Endothelial cell of umbilical vein (primary cell): ENCODE measurements around the gene CPEB2. TPM values are rescaled to one million over a fixed set of nuclear protein-coding genes. Genes with fewer than 3 reads are reported as not detected.

Source experiments
- BruUV-seq: library from RNA; stranded (reverse); fragments of 400-500 nt; replicated peaks from 2 replicates; lab custom pipeline; 2021; lab: Mats Ljungman, UMichigan
- CTCF ChIA-PET: fragments of 300-600, 350-600 bp; sonication (Branson Sonifier 250); formaldehyde crosslinking; loops from one replicate; lab custom pipeline; 2021; ENCODE audit warnings: antibody characterized with exemption, inconsistent platforms; lab: Charles Lee
- POLR2A ChIA-PET: fragments of 300-600, 350-600 bp; sonication (Branson Sonifier 250); formaldehyde crosslinking; loops from one replicate; lab custom pipeline; 2021; ENCODE audit warnings: antibody characterized with exemption, inconsistent platforms; lab: Charles Lee
- DNase-seq: peaks from one replicate; pipeline ENCODE4 v3.0.0-alpha.2; 2011; ENCODE audit warnings: low read depth, low spot score
- FAIRE-seq: peaks from 2 replicates; lab custom pipeline; 2011; peaks lifted over from hg19 to GRCh38; lab: Jason Lieb, UNC
- H2AFZ ChIP-seq: 2 replicates; pipeline ENCODE4 v1.6.0; 2012; ENCODE audit warnings: low read depth, low read length, control low read depth, inconsistent platforms
- H3K27ac ChIP-seq: 2 replicates; pipeline ENCODE4 v1.5.1; 2011; ENCODE audit warnings: low read depth, mild to moderate bottlenecking, control low read depth, low read length, moderate library complexity; ENCODE audit not compliant: insufficient read depth
- H3K27me3 ChIP-seq, 2 experiments: 2 replicates each; pipeline versions ENCODE4 v1.6.0 to v1.6.1; 2011; ENCODE audit warnings: low read length in 2 of 2, mixed read lengths in 1 of 2; ENCODE audit not compliant: control insufficient read depth in 2 of 2, insufficient read depth in 2 of 2
- H3K36me3 ChIP-seq, 2 experiments: 2 replicates in 1 of 2; 3 replicates in 1 of 2; pipeline ENCODE4 v1.5.1; 2011; ENCODE audit warnings: low read length in 2 of 2, mild to moderate bottlenecking in 1 of 2, moderate library complexity in 1 of 2; ENCODE audit not compliant: control insufficient read depth in 2 of 2, insufficient read depth in 2 of 2; ENCODE audit errors: extremely low read depth in 1 of 2
- H3K4me1 ChIP-seq: 3 replicates; pipeline ENCODE4 v1.5.1; 2011; ENCODE audit warnings: mild to moderate bottlenecking, low read length; ENCODE audit not compliant: control insufficient read depth, insufficient read depth; ENCODE audit errors: extremely low read depth
- H3K4me2 ChIP-seq: 2 replicates; pipeline ENCODE4 v1.6.1; 2011; ENCODE audit warnings: low read length, control low read depth, mixed read lengths; ENCODE audit not compliant: insufficient read depth
- H3K4me3 ChIP-seq, 3 experiments: fragments of 200-600 bp in 1 of 3; sonication (generic), shearing (Covaris generic) in 1 of 3; replicated peaks in 1 of 3; 2 replicates each; pipeline ENCODE4 v1.5.1; 2011 to 2016; ENCODE audit warnings: control low read depth in 3 of 3, low read length in 3 of 3, mild to moderate bottlenecking in 2 of 3, inconsistent platforms in 1 of 3, low read depth in 1 of 3, moderate library complexity in 1 of 3; ENCODE audit not compliant: insufficient read depth in 1 of 3
- H3K79me2 ChIP-seq: 2 replicates; pipeline ENCODE4 v1.6.0; 2012; ENCODE audit warnings: low read length, inconsistent platforms; ENCODE audit not compliant: control insufficient read depth, insufficient read depth
- H3K9ac ChIP-seq: replicated peaks from 2 replicates; pipeline ENCODE3; 2011; ENCODE audit warnings: low read length, control low read depth; ENCODE audit not compliant: insufficient read depth; ENCODE audit errors: extremely low read depth
- H3K9me1 ChIP-seq: replicated peaks from 3 replicates; pipeline ENCODE4 v1.6.0; 2011; ENCODE audit warnings: mild to moderate bottlenecking, low read length; ENCODE audit not compliant: control insufficient read depth, insufficient read depth; ENCODE audit errors: extremely low read depth
- H3K9me3 ChIP-seq: replicated peaks from 2 replicates; pipeline ENCODE4 v1.5.1; 2012; ENCODE audit warnings: low read length, inconsistent platforms; ENCODE audit not compliant: control insufficient read depth, insufficient read depth
- H4K20me1 ChIP-seq: replicated peaks from 2 replicates; pipeline ENCODE3; 2011; ENCODE audit warnings: mild to moderate bottlenecking, low read length; ENCODE audit not compliant: control insufficient read depth, insufficient read depth; ENCODE audit errors: extremely low read depth
- CTCF ChIP-seq, 2 donors: IDR thresholded peaks; 1 replicate in 1 of 2; 2 replicates in 1 of 2; pipeline ENCODE4 v1.5.1; 2011; ENCODE audit warnings: low read length in 2 of 2, mild to moderate bottlenecking in 2 of 2, moderate library complexity in 2 of 2, control low read depth in 1 of 2, inconsistent platforms in 1 of 2, low read depth in 1 of 2; ENCODE audit not compliant: insufficient read depth in 1 of 2; ENCODE audit errors: extremely low read depth in 1 of 2
- EZH2 ChIP-seq: IDR thresholded peaks from 2 replicates; pipeline ENCODE4 v1.6.1; 2012; ENCODE audit warnings: borderline replicate concordance, low read depth, mild to moderate bottlenecking, moderate library complexity, low read length, inconsistent platforms; ENCODE audit not compliant: severe bottlenecking
- FOS ChIP-seq: IDR thresholded peaks from 2 replicates; pipeline ENCODE4 v1.6.1; 2011; ENCODE audit warnings: mild to moderate bottlenecking, low read length, moderate library complexity, borderline replicate concordance; ENCODE audit not compliant: insufficient read depth
- GATA2 ChIP-seq: IDR thresholded peaks from 2 replicates; pipeline ENCODE4 v1.7.0; 2011; ENCODE audit warnings: low read depth, mild to moderate bottlenecking, moderate library complexity, mixed read lengths, low read length; ENCODE audit not compliant: insufficient read length, insufficient read depth
- JUN ChIP-seq: IDR thresholded peaks from 2 replicates; pipeline ENCODE4 v1.6.1; 2011; ENCODE audit warnings: borderline replicate concordance, low read depth; ENCODE audit not compliant: insufficient read length, insufficient read depth
- MYC ChIP-seq: IDR thresholded peaks from one replicate; pipeline ENCODE4 v1.6.1; 2011; ENCODE audit warnings: mild to moderate bottlenecking, low read depth, low read length
- POLR2A ChIP-seq: IDR thresholded peaks from 2 replicates; pipeline ENCODE4 v1.6.1; 2012; ENCODE audit warnings: low read depth, mild to moderate bottlenecking, control low read depth, low read length
- POLR2AphosphoS5 ChIP-seq: IDR thresholded peaks from 2 replicates; pipeline ENCODE4 v1.6.1; 2012; ENCODE audit warnings: low read depth, mild to moderate bottlenecking, control low read depth, low read length, moderate library complexity; ENCODE audit not compliant: insufficient read depth
- dilution Hi-C: fragments of 300-500 bp; cut with MboI; formaldehyde crosslinking; loops from one replicate; pipeline ENCODE4 v1.15.0; 2019; ENCODE audit warnings: low sequenced_read_pairs; ENCODE audit not compliant: extremely low pct_ligation_motif_present
- intact Hi-C: fragments of 100-400 bp; cut with micrococcal nuclease; formaldehyde crosslinking; loops from one replicate; pipeline ENCODE4 v1.10.0; 2022
- polyA plus RNA-seq, 4 experiments: library from polyadenylated mRNA; depleted of rRNA in 3 of 4; stranded (reverse) in 3 of 4; unstranded in 1 of 4; fragments of >200 nt; gene quantifications; 2 replicates each; pipeline versions ENCODE4 v1.2.1 to v1.2.3, GENCODE V29; 2011 to 2012; ENCODE audit warnings: missing spikeins in 1 of 4
- total RNA-seq: library from RNA; stranded (reverse); gene quantifications from 2 replicates; pipeline ENCODE4 v1.2.3, GENCODE V29; 2021
- TF ChIP-seq, protein P1 (sequence below): IDR thresholded peaks from 2 replicates; pipeline ENCODE4 v1.6.1; 2011; ENCODE audit not compliant: insufficient read depth, insufficient read length

Gene CPEB2
- total and polyA plus RNA-seq, 2 donors (not counting 3 experiments of a cell fraction or from before 2014, with no cell fraction given) = 2.8 to 11.7 TPM

DNA sequence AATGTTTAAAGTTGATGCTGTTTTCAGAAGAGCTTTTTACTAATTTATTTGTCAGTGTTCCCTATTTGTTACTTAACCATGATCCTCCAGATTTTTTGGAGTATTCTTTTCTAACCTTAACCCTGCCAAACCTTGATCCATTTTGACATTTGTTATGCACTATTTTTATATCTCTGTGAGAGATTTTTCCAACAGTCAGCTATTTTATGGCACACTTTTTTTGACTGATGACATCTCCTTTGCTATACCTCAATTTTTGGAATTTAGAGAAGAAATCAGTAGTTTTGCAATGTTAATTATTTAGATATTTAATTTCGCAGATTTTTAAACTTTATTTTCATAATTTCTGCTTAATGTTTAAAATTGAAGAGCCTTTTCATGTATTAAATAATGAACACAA lies 66.0 kb downstream of the CPEB2 start:
- TF ChIP-seq POLR2A (no peak), CTCF (IDR thresholded peaks at IDR 0.05; ENCODE audit: extremely low read depth in 1 of 2, insufficient read depth in 1 of 2, low read depth in 1 of 2, low read length in 2 of 2) (no peak), POLR2AphosphoS5 (no peak), EZH2 (no peak), JUN (no peak), FOS (no peak), MYC (no peak), GATA2 (no peak)
- TF ChIP-seq, protein P1, sequence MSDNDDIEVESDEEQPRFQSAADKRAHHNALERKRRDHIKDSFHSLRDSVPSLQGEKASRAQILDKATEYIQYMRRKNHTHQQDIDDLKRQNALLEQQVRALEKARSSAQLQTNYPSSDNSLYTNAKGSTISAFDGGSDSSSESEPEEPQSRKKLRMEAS = no peak
- Histone ChIP-seq H3K4me2 (no peak overlapping the region), H3K9me1 (no peaks in the 10 kb centered on the region), H3K36me3 (peaks cover 0 to 2% of the 10 kb centered on the region in 2 experiments), H3K4me3 (no peak overlapping the region), H2AFZ (no peak overlapping the region), H3K27me3 (no peaks in the 10 kb centered on the region), H3K9ac (no peak overlapping the region), H3K4me1 (no peaks in the 10 kb centered on the region), H3K9me3 (no peaks in the 10 kb centered on the region), H3K27ac (no peak overlapping the region), H4K20me1 (no peaks in the 10 kb centered on the region), H3K79me2 (no peaks in the 10 kb centered on the region)
- intact Hi-C loops = no loop called here
- POLR2A ChIA-PET = no interaction called here
- no peak for DNase-seq
- no TSS peak for BruUV-seq
- no peak for FAIRE-seq
- dilution Hi-C loops = no loop called here
- CTCF ChIA-PET = interaction anchor here (1.3 kb wide), 1 partner anchor 14 kb away, joined by 4 read pairs; no protein-coding TSS in a partner anchor
